ENCODE measurements around the gene FMO3.

The FMO3 gene

GRCh38 chr1:171116676-171117075, 26.0 kb downstream of the FMO3 start:
- no peak for DNase-seq (ENCODE audit: low spot score)

- no peak for DNase-seq (ENCODE audit: low spot score)
Observed at GRCh38 chr1:171117085-171117484, 26.4 kb downstream of the FMO3 start.

- no peak for DNase-seq (ENCODE audit: low spot score)
Observed at GRCh38 chr1:171119648-171120047, 28.9 kb downstream of the FMO3 start.

GRCh38 chr1:171122299-171122698, 31.6 kb downstream of the FMO3 start:
- DNase-seq (ENCODE audit: low spot score): no peak

- DNase-seq (ENCODE audit: low spot score): no peak
Observed at GRCh38 chr1:171122893-171123292, 32.2 kb downstream of the FMO3 start.

GRCh38 chr1:171126504-171126903, 35.8 kb downstream of the FMO3 start:
- DNase-seq (ENCODE audit: low spot score): no peak

GRCh38 chr1:171127099-171127498, 36.4 kb downstream of the FMO3 start:
- no peak for DNase-seq (ENCODE audit: low spot score)

- no peak for DNase-seq (ENCODE audit: low spot score)
Observed at GRCh38 chr1:171127501-171127900, 36.8 kb downstream of the FMO3 start.

GRCh38 chr1:171128463-171128862, 37.8 kb downstream of the FMO3 start:
- no peak for DNase-seq (ENCODE audit: low spot score)

- no peak for DNase-seq (ENCODE audit: low spot score)
Observed at GRCh38 chr1:171134204-171134923, 43.7 kb downstream of the FMO3 start.

- DNase-seq (ENCODE audit: low spot score): no peak
Observed at GRCh38 chr1:171137580-171137979, 46.9 kb downstream of the FMO3 start.

- DNase-seq (ENCODE audit: low spot score): no peak
Observed at GRCh38 chr1:171138980-171139379, 48.3 kb downstream of the FMO3 start.

GRCh38 chr1:171139890-171140289, 49.2 kb downstream of the FMO3 start:
- no peak for DNase-seq (ENCODE audit: low spot score)

GRCh38 chr1:171140401-171140800, 49.7 kb downstream of the FMO3 start:
- DNase-seq (ENCODE audit: low spot score): no peak

- no peak for DNase-seq (ENCODE audit: low spot score)
Observed at GRCh38 chr1:171140956-171141687, 50.4 kb downstream of the FMO3 start.

- peak; percentile 76 for DNase-seq (ENCODE audit: low spot score)
Observed at GRCh38 chr1:171141688-171142415, 51.1 kb downstream of the FMO3 start.

- DNase-seq (ENCODE audit: low spot score): peak; percentile 77
Observed at GRCh38 chr1:171142416-171143385, 52.0 kb downstream of the FMO3 start.

- DNase-seq (ENCODE audit: low spot score): no peak
Observed at GRCh38 chr1:171150156-171150555, 59.5 kb downstream of the FMO3 start.

GRCh38 chr1:171152549-171152948, 61.8 kb downstream of the FMO3 start:
- DNase-seq (ENCODE audit: low spot score): no peak

GRCh38 chr1:171155484-171155883, 64.8 kb downstream of the FMO3 start:
- DNase-seq (ENCODE audit: low spot score): no peak

GRCh38 chr1:171158096-171158495, 67.4 kb downstream of the FMO3 start:
- no peak for DNase-seq (ENCODE audit: low spot score)

GRCh38 chr1:171158551-171158950, 67.8 kb downstream of the FMO3 start:
- no peak for DNase-seq (ENCODE audit: low spot score)
